NCI-H345 treated with DMSO at 0.1 percent for 48 hours (cell line): ENCODE results near the gene SMPD3.
A peak's percentile ranks its signal among the peaks of the same experiment; 100 is the strongest.

Experiments
- DNase-seq: peaks from one replicate; lab custom pipeline; 2025; ENCODE audit not compliant: unreplicated experiment; lab: John Stamatoyannopoulos, UW

The SMPD3 gene

GRCh38 chr16:68408428-68408827, 39.9 kb downstream of the SMPD3 start:
- DNase-seq, result no peak

- peak; percentile 33 for DNase-seq
These were observed 41.7 kb downstream of the SMPD3 start for GRCh38 chr16:68406458-68407152.

GRCh38 chr16:68404736-68405345, 43.5 kb downstream of the SMPD3 start:
- DNase-seq, result no peak

GRCh38 chr16:68403704-68404103, 44.6 kb downstream of the SMPD3 start:
- no peak for DNase-seq

DNA sequence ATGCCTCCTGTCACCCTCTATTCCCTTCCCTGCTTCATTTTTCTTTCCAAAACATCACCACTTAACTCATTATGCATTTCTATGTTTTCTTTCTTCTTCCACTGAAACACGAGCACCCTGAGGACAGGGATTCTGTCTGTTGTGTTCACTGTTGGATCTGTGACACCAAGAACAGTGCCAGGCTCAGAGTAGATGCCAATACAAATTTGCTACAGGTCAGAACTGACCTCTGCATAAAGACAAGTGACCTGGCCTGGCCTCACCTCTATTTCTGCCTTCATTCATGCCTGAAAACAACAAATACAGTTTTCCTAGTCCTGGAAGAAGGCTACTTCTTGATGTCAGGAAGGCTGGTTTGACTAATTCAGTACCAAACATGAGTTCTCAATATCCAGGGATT, 45.1 kb downstream of the SMPD3 start:
- DNase-seq, result no peak

GRCh38 chr16:68402748-68403040, 45.6 kb downstream of the SMPD3 start:
- DNase-seq, result no peak

DNA sequence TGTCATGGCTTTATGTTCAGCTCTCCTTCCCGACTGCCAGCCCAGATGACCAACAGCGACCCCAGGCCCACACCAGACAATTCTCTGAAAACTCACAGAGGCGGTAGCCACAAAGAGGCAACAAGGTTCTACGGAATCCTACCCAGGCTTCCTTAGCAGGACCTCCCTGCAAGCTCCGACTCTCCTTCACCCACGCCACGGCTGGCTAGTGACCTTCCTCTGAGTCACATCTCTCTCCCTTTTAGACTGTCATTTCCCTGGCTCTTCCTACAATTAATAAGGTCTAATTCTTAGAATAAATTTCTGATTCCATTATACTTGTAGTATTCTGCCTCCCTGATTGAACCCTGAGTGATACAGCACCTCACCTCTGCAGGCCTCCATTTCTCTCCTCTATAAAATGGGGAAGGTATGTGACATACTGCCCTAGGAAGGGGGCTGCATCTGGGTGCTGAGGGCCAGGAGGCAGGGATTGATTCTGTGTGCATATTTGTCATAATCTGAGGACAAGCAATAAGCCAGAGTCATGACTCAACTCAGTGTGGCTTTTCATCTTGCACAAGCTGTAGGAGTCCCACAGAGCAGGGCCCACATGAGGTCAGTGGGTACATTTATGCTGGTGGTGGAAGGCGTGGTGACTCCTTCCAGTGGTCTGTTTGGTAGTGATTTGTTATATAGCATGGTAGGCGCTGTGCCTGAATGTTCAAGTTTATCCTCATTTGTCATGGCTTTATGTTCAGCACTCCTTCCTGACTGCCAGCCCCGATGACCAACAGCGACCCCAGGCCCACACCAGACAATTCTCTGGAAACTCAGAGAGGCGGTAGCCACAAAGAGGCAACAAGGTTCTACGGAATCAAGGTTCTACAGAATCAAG, 46.2 kb downstream of the SMPD3 start:
- no peak for DNase-seq

- no peak for DNase-seq
These were observed 47.3 kb downstream of the SMPD3 start for GRCh38 chr16:68400924-68401460.

GRCh38 chr16:68400083-68400923, 48.0 kb downstream of the SMPD3 start:
- no peak for DNase-seq

GRCh38 chr16:68399456-68399855, 48.9 kb downstream of the SMPD3 start:
- no peak for DNase-seq

DNA sequence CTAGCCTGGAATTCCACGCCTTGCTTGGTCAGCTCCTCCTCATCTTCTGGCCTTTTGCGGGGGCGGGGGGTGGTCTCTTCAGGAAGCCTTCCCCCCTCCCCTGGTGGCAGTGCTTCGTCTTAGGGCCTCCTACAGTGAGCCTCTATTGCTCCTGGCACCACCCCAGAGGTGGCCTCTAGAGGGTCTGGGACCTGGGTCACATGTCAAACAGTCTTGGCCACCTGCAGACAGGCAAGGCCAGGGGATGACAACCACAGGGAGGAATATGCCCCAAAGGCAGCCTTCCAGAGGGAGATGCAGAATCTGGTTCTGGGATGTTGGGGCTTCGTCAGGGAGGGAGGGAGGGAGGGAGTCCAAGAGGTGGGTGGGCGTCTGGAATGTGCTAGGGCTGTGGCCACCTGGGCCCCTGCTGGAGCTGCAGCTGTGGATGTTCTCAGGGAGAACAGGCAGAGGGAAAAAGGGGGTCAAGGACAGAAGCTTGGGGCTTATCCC, 50.6 kb downstream of the SMPD3 start:
- DNase-seq, result no peak

DNA sequence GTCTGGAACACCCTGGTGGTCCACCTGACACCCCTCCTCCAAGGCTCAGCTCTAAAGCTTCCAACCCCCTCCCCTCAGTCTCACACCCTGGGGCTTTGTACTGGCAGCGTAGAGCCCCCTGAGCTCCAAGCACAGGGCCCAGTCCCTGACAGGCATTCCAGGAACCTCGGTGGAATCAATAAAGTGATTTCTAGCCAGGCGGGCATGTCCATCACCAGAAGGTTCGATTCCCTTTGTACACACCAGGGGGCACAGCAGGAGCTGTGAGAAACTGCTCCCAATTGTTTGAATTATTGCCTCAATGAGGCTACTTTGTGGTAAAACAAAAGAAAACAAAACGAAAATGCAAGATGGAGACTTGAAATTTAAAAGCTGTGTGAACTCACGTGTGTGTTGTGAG, 51.8 kb downstream of the SMPD3 start:
- DNase-seq, result no peak

DNA sequence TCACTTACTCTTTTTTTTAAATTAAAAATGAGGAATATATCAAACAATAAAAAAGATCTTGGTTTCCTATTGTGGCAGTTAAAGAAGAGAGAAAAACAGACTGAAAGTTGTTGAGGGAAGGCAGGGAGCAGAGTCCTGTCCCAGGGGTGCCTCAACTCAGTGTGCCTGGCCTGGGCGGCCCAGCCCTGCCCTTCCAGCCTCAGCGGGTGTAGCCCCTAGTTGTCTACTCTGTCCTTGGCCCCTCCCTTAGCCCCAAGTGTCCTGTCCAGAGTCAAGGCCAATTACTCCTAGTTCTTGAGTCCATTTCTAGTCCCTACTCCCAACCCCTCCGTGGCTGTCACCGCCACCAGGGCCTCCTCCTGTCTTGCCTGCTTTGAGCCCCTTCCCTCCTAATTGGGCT, 52.5 kb downstream of the SMPD3 start:
- DNase-seq, result no peak

- no peak for DNase-seq
These were observed 53.0 kb downstream of the SMPD3 start for GRCh38 chr16:68395167-68395786.

DNA sequence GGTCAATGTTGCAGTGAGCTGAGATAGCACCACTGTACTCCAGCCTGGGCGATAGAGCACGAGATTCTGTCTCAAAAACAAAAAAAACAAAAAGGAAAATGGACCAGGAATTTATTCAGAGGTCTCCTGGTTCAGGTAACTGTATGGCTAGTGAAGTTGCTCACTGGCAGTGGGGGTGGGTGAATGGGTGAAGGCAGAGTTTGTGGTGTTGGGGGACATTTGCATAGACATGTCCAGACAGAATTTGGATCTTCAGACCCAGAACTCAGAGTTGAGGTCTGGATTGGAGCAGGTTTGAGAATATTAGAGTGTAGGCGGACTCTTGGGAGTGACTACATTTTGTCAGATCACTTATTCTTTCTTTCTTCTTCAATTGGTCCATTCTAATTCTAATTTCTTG, 55.0 kb downstream of the SMPD3 start:
- no peak for DNase-seq

DNA sequence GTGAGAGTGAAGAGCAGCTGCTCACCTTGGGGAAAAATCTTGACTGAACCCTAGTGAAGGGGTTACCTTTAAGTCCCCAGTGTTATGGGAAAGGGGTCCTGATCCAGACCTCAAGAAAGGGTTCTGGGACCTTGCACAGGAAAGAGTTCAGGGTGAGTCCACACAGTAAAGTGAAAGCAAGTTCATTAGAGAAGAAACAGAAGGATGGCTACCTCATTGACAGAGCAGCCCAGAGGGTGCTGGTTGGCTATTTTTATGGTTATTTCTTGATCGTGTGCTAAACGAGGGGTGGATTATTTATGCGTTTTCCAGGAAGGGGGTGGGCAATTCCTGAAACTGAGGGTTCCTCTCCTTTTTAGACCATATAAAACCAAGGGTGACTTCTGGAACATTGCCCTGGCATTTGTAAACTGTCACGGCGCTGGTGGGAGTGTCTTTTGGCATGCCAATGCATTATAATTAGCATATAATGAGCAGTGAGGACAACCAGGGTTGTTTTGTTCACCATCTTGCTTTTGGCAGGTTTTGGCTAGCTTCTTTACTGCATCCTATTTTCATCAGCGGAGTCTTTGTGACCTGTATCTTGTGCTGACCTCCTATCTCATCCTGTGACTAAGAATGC, 58.4 kb downstream of the SMPD3 start:
- DNase-seq, result no peak

DNA sequence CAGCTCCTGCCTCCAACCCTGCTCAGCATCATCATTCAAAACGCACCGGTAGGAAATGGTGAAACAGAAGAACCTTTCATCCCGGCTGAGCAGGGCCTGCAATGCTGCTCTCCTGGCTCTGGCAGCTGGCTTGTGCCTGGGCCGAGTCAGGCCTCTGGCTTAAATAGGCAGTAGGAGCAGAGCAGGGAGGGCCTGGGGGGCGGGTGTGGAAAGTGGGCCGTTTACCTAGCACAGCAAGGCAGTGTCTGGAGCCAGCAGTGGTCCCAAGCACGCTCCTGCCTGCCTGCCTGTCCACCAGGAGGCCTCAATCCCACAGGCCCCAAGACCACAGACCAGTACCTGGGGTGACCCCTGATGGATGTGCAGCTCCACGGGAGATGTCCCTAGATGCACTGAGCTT, 59.3 kb downstream of the SMPD3 start:
- no peak for DNase-seq

- no peak for DNase-seq
These were observed 60.2 kb downstream of the SMPD3 start for GRCh38 chr16:68388124-68388523.

- DNase-seq, result no peak
These were observed 61.0 kb downstream of the SMPD3 start for GRCh38 chr16:68387301-68387700.

DNA sequence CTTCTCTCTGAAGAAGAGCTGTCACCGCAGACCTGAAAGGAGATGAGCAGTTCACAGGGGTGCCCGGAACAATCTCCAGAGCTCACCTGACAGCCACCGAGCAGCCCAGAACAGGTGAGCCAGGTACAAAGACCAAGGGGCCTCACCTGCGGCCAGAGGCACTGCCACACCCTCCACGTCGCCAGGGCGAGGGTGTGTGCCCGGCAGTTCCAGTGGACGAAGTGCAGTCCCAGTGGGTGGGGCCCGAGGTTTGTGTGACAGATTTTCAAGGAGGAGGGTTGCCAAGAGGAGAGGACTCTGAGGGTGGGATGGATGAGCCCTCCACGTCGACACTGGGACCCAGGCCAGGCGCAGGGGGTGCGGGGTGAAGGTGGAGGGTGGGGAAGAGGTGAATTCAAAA, 61.7 kb downstream of the SMPD3 start:
- DNase-seq, result no peak
